Liver (tissue), 9 donors: ENCODE measurements around the gene LAMA1. TPM values are rescaled to one million over a fixed set of nuclear protein-coding genes. Genes with fewer than 3 reads are reported as not detected.
A peak's percentile ranks its signal among the peaks of the same experiment; 100 is the strongest.

Source experiments
- DNase-seq: peaks from one replicate; pipeline ENCODE4 v3.0.0-alpha.2; 2017; ENCODE audit warnings: low spot score
- H3K27ac ChIP-seq, 2 donors: one replicate each; pipeline ENCODE4 v1.7.0; 2013; ENCODE audit warnings: inconsistent platforms in 2 of 2, low read length in 2 of 2, control low read depth in 1 of 2, low read depth in 1 of 2, mild to moderate bottlenecking in 1 of 2
- H3K27me3 ChIP-seq, 4 donors: one replicate each; pipeline versions ENCODE4 v1.6.1 to v1.7.0; 2013; ENCODE audit warnings: low read length in 3 of 4, inconsistent platforms in 1 of 4, mild to moderate bottlenecking in 1 of 4, moderate library complexity in 1 of 4; ENCODE audit not compliant: control insufficient read depth in 4 of 4, insufficient read depth in 4 of 4
- H3K36me3 ChIP-seq, 4 donors: one replicate each; pipeline versions ENCODE4 v1.6.1 to v1.7.0; 2013; ENCODE audit warnings: low read length in 3 of 4, mild to moderate bottlenecking in 3 of 4, low read depth in 1 of 4, moderate library complexity in 1 of 4; ENCODE audit not compliant: control insufficient read depth in 4 of 4, insufficient read depth in 3 of 4
- H3K4me1 ChIP-seq, 4 donors: one replicate each; pipeline versions ENCODE4 v1.6.1 to v1.7.0; 2013; ENCODE audit warnings: low read length in 3 of 4, mild to moderate bottlenecking in 3 of 4, moderate library complexity in 1 of 4; ENCODE audit not compliant: control insufficient read depth in 4 of 4, insufficient read depth in 4 of 4
- H3K4me3 ChIP-seq, 3 donors: one replicate each; pipeline versions ENCODE4 v1.6.1 to v1.7.0; 2013; ENCODE audit warnings: low read length in 3 of 3, control low read depth in 1 of 3, low read depth in 1 of 3, mild to moderate bottlenecking in 1 of 3
- H3K9ac ChIP-seq, 2 donors: one replicate each; pipeline ENCODE4 v1.7.0; 2013; ENCODE audit warnings: low read length in 2 of 2, mild to moderate bottlenecking in 2 of 2, moderate library complexity in 2 of 2, control low read depth in 1 of 2, low read depth in 1 of 2
- H3K9me3 ChIP-seq, 4 donors: one replicate each; pipeline versions ENCODE4 v1.6.1 to v1.7.0; 2013; ENCODE audit warnings: low read length in 3 of 4; ENCODE audit not compliant: control insufficient read depth in 4 of 4
- EGR1 ChIP-seq, 2 donors: IDR thresholded peaks; 2 replicates each; pipeline ENCODE4 v1.6.1; 2016 to 2018; ENCODE audit warnings: antibody characterized with exemption in 2 of 2, low read depth in 2 of 2
- FOXA1 ChIP-seq: IDR thresholded peaks from 2 replicates; pipeline ENCODE4 v1.6.1; 2016; ENCODE audit warnings: antibody characterized with exemption
- FOXA2 ChIP-seq: IDR thresholded peaks from 2 replicates; pipeline ENCODE4 v1.6.1; 2016; ENCODE audit warnings: antibody characterized with exemption
- GABPA ChIP-seq, 2 donors: IDR thresholded peaks in 1 of 2; conservative IDR thresholded peaks in 1 of 2; 2 replicates each; pipeline ENCODE4 v1.6.1; 2016; ENCODE audit warnings: antibody characterized with exemption in 2 of 2, mild to moderate bottlenecking in 1 of 2, moderate library complexity in 1 of 2
- HNF4A ChIP-seq, 2 donors: conservative IDR thresholded peaks; 2 replicates each; pipeline ENCODE4 v1.6.1; 2016; ENCODE audit warnings: antibody characterized with exemption in 2 of 2, mild to moderate bottlenecking in 2 of 2
- HNF4G ChIP-seq: IDR thresholded peaks from 2 replicates; pipeline ENCODE4 v1.6.1; 2016; ENCODE audit warnings: antibody characterized with exemption
- JUND ChIP-seq, 2 donors: IDR thresholded peaks; 2 replicates each; pipeline ENCODE4 v1.6.1; 2016; ENCODE audit warnings: antibody characterized with exemption in 2 of 2
- RAD21 ChIP-seq, 2 donors: IDR thresholded peaks; 2 replicates each; pipeline ENCODE4 v1.6.1; 2016; ENCODE audit warnings: antibody characterized with exemption in 2 of 2, mild to moderate bottlenecking in 2 of 2
- REST ChIP-seq: IDR thresholded peaks from 2 replicates; pipeline ENCODE4 v1.6.1; 2016; ENCODE audit warnings: antibody characterized with exemption, mild to moderate bottlenecking
- RXRA ChIP-seq, 2 donors: IDR thresholded peaks; 2 replicates each; pipeline ENCODE4 v1.6.1; 2017 to 2018; ENCODE audit warnings: antibody characterized with exemption in 2 of 2, mild to moderate bottlenecking in 1 of 2
- SP1 ChIP-seq: IDR thresholded peaks from 2 replicates; pipeline ENCODE4 v1.6.1; 2018; ENCODE audit warnings: antibody characterized with exemption, mild to moderate bottlenecking
- TAF1 ChIP-seq: conservative IDR thresholded peaks from 2 replicates; pipeline ENCODE4 v1.6.1; 2016; ENCODE audit warnings: antibody characterized with exemption, mild to moderate bottlenecking
- YY1 ChIP-seq: IDR thresholded peaks from 2 replicates; pipeline ENCODE4 v1.6.1; 2016; ENCODE audit warnings: antibody characterized with exemption, mild to moderate bottlenecking
- ZBTB33 ChIP-seq: IDR thresholded peaks from 2 replicates; pipeline ENCODE4 v1.6.1; 2016; ENCODE audit warnings: antibody characterized with exemption
- WGBS: extraction: QIAGEN DNeasy Blood & Tissue Kit; methylation state at CpG from one replicate; pipeline ENCODE4 v1.1.7; 2013; 5-methylcytosine and 5-hydroxymethylcytosine counted together
- polyA plus RNA-seq, 2 donors: library from polyadenylated mRNA; stranded (reverse) in 1 of 2; unstranded in 1 of 2; fragments of 200-250 nt in 1 of 2; fragments of >200 nt in 1 of 2; fragmentation: Nextera tagmentation in 1 of 2; extraction: Ambion mirVana in 1 of 2; gene quantifications; one replicate each; pipeline versions ENCODE4 v1.2.1 to v1.2.3, GENCODE V29; 2013 to 2015
- total RNA-seq, 2 donors: library from RNA; depleted of rRNA; stranded (reverse); fragments of >200 nt; gene quantifications; one replicate each; pipeline ENCODE4 v1.2.3, GENCODE V29; 2014
- TF ChIP-seq, protein P1 (sequence below): fragments of 150-350 bp; IDR thresholded peaks from 2 replicates; pipeline ENCODE4 v1.5.1; 2017; ENCODE audit warnings: improper control_type of control experiment, low read depth, low read length; ENCODE audit not compliant: missing input control
- TF ChIP-seq, protein P2 (sequence below): IDR thresholded peaks from 2 replicates; pipeline ENCODE4 v1.6.1; 2016; ENCODE audit warnings: antibody characterized with exemption
- donor health status: healthy.
- donor health status: healthy.
- donor health status: healthy.
- donor health status: healthy.
- donor health status: healthy.

Gene LAMA1
- total and polyA plus RNA-seq, 4 donors = 0.05 to 0.67 (median 0.43) TPM

DNA sequence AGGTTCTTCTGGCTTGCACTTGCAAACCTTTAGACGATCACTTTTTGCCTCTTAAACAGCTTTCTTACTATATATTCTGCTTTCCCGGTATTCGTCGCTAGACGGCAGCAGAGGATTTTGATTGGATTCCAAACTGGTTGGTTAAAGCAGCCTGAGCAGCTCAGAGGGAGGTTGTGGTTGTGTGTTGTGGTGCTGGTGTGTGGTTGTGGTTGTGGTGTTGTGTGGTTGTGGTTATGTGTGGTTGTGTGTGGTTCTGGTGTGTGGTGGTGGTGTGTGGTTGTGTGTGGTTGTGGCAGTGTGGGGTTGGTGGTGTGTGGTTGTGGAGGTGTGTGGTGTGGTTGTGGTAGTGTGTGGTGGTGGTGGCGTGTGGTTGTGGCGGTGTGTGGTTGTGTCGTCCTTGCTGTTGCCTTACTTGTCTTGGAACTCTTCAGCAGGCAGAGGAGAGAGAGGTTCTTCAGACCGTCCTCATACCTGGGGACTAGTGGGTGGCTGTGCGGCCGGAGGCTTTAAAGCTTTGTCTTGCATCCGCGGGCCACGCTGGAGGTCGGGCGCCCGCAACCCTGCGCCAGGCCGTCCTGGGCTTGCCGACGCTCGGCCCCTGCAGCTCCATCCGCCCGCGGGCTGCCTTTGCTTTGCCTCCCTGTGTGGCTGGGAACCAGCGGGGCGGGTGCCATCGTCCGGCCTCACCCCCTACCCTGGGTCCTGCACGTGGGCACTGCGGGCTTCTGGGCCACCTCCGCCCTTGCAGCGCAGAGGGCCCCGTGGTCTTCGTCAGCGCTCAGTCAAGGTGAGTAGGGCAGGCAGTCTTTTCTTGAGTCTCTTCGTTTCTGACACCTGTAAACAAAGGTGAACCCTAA lies 197.3 kb downstream of the LAMA1 start:
- WGBS = 74% methylated on average over 37 of the region's 37 CpGs
- no peaks in the 10 kb centered on the region for H3K4me1 ChIP-seq
- H3K9me3 ChIP-seq = no peaks in the 10 kb centered on the region
- H3K27me3 ChIP-seq = no peaks in the 10 kb centered on the region
- H3K9ac ChIP-seq = no peak overlapping the region
- no peak overlapping the region for H3K27ac ChIP-seq
- peak; percentile 77 to 90 for TF ChIP-seq RAD21 (IDR thresholded peaks at IDR 0.05)
- TF ChIP-seq FOXA1 = no peak
- TF ChIP-seq FOXA2 = no peak
- no peak for TF ChIP-seq ZBTB33
- TF ChIP-seq, protein P1, sequence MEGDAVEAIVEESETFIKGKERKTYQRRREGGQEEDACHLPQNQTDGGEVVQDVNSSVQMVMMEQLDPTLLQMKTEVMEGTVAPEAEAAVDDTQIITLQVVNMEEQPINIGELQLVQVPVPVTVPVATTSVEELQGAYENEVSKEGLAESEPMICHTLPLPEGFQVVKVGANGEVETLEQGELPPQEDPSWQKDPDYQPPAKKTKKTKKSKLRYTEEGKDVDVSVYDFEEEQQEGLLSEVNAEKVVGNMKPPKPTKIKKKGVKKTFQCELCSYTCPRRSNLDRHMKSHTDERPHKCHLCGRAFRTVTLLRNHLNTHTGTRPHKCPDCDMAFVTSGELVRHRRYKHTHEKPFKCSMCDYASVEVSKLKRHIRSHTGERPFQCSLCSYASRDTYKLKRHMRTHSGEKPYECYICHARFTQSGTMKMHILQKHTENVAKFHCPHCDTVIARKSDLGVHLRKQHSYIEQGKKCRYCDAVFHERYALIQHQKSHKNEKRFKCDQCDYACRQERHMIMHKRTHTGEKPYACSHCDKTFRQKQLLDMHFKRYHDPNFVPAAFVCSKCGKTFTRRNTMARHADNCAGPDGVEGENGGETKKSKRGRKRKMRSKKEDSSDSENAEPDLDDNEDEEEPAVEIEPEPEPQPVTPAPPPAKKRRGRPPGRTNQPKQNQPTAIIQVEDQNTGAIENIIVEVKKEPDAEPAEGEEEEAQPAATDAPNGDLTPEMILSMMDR = peak; percentile 67
- no peak for TF ChIP-seq HNF4A (conservative IDR thresholded peaks at IDR 0.05)
- no peak overlapping the region for H3K4me3 ChIP-seq
- peak; percentile 58 for DNase-seq
- H3K36me3 ChIP-seq = no peaks in the 10 kb centered on the region

DNA sequence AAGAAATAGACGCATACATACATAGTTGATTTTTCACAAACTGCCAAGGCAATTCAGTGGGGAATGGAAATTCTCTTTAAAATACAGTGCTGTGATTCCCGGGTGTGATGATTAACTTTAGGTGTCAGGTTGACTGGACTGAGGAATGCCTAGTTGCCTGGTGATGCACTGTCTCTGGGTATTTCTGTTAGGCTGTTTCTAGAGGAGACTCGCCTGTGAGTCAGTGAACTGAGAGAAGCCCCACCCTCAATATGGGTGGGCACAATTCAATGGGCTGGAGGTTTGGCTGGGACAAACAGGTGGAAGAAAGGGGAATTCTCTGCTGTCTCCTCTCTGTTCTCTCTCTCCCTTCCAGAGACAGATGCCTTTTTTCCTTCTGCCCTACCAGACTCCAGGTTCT lies 200.5 kb downstream of the LAMA1 start:
- DNase-seq = no peak
- H3K9ac ChIP-seq = no peak overlapping the region
- H3K36me3 ChIP-seq = no peaks in the 10 kb centered on the region
- no peaks in the 10 kb centered on the region for H3K9me3 ChIP-seq
- H3K4me3 ChIP-seq = no peak overlapping the region
- no peaks in the 10 kb centered on the region for H3K4me1 ChIP-seq
- H3K27ac ChIP-seq = no peak overlapping the region
- no peaks in the 10 kb centered on the region for H3K27me3 ChIP-seq
- 80% methylated on average over 3 of the region's 3 CpGs for WGBS
- TF ChIP-seq HNF4G = no peak
- no peak for TF ChIP-seq SP1
- no peak for TF ChIP-seq GABPA (IDR thresholded peaks at IDR 0.05 in 1 of 2, conservative IDR thresholded peaks at IDR 0.05 in 1 of 2)
- TF ChIP-seq RXRA (IDR thresholded peaks at IDR 0.05) = no peak

- Histone ChIP-seq H3K4me1 (peaks cover 0 to 5% (median 3%) of the 10 kb centered on the region in 4 donors), H3K27ac (no peak overlapping the region), H3K27me3 (no peaks in the 10 kb centered on the region), H3K36me3 (no peaks in the 10 kb centered on the region), H3K9me3 (peaks cover 0 to 2% (median 0%) of the 10 kb centered on the region in 4 donors), H3K9ac (no peak overlapping the region), H3K4me3 (no peak overlapping the region)
- 46% methylated on average over 3 of the region's 3 CpGs for WGBS
- no peak for DNase-seq
- TF ChIP-seq HNF4G (no peak), JUND (IDR thresholded peaks at IDR 0.05) (peak; percentile 97), SP1 (peak; percentile 55), HNF4A (conservative IDR thresholded peaks at IDR 0.05) (peak; percentile 63 to 68), TAF1 (no peak), FOXA1 (no peak), EGR1 (IDR thresholded peaks at IDR 0.05; ENCODE audit: low read depth in 2 of 2) (no peak), REST (no peak), YY1 (peak; percentile 40), RAD21 (IDR thresholded peaks at IDR 0.05) (no peak)
- TF ChIP-seq, protein P2, sequence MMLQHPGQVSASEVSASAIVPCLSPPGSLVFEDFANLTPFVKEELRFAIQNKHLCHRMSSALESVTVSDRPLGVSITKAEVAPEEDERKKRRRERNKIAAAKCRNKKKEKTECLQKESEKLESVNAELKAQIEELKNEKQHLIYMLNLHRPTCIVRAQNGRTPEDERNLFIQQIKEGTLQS = peak; percentile 88
- TF ChIP-seq, protein P1 = no peak
These were observed 216.2 kb downstream of the LAMA1 start for GRCh38 chr18:6901286-6901926.
